GM18526 (cell line): Measurements from ENCODE around the gene RBMX.

ENCODE experiments used
- POLR2A ChIP-seq: IDR thresholded peaks from 3 replicates; pipeline ENCODE4 v1.6.1; 2011; ENCODE audit not compliant: insufficient read length; ENCODE audit errors: extremely low read depth

RBMX gene

DNA sequence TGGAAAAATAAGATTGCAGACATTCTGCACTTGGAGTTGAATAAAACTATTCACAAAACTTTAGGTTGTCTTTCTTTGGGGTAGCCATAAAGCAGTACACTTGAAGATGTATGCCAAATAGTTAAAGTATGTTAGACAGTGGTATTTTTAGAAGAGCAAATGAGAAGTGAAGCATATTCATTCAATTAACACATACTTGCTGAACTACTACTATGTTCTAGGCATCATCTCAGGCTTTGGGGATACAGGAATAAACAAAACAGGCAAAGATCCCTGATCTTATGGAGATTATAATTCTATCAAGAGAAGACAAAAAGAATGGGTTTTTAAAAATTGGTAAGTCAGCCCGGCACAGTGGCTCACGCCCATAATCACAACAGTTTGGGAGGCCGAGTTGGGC, 29.0 kb downstream of the RBMX start:
- no peak for TF ChIP-seq POLR2A

DNA sequence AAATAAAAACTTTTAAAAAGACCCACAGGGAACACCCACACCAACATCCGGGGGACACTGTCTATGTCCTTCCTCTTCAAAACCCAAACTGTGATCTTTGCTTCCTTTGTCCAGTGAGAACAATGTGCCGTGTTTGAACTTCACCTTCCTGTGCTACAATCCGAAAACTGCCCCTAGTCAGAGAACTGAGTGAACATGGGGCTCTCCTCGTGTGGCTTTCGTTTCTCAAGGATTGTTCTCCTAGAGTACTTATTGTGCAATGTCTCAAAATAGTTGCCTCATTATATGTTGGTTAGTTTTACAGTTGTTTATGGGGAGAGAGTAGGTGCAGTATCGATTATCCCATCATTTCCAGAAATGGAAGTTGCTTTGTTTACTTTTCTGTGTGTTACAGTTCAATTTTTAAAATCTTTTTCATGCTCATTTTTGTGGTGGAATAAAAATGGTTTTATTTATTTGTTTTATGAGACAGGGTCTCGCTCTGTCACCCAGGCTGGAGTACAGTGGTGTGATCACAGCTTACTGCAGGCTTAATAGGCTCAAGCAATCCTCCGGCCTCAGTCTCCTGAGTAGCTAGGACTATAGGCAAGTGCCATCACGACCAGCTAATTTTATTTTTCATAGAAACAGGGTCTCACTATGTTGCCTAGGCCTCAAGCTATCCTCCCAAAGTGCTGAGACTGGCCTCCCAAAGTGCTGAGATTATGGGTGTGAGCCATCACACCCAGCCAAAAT, 29.9 kb downstream of the RBMX start:
- TF ChIP-seq POLR2A = no peak

DNA sequence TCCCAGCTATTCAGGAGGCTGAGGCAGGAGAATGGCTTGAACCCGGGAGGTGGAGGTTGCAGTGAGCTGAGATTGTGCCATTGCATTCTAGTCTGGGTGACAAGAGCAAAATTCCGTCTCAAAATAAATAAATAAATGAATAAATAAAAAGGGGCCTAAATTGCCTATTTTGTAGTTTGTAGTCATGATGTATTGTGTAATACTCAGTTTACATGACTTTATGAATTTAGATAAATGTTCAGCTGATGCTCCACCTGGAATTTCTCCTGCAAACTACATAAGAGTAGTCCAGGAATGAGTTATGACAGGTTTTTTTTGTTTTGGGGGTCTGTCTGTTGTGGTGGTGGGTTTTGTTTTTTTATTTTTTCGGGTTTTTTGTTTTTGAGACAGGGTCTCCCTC, 31.1 kb downstream of the RBMX start:
- TF ChIP-seq POLR2A = no peak

DNA sequence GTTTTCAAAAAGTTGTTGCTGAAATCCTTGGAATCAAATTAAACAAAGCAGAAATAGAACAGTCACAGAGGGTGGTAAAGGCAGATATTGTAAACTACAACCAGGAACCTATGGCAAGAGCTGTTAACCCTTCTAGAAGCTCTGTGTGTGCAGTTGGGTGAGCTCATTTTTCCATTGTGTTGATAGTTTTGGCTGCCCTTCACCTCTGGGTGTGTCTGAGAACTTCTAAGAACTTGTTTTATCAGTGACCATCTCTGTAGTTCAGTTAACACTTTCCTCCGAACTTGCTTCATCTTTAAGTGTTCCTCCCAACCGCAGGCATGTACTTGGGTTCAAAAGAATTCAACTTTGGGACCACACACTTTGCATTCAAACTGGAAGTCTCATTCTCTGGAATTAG, 32.7 kb downstream of the RBMX start:
- no peak for TF ChIP-seq POLR2A

DNA sequence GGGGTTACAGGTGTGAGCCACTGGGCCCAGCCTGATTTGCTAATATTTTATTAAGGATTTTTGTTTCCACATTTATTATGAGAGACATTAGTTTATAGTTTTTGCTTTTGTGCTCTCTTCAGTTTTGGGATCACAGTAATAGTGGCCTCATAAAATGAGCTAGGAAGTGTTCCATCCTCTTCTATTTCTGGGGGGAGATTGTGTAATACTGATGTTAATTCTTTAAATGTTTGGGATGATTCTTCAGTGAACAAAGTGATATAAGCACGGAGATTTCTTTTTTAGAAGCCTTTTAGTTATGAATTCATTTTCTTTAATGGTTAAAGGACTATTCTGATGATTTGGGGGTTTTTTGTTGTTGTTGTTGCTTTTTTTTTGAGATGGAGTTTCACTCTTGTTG, 41.3 kb downstream of the RBMX start:
- no peak for TF ChIP-seq POLR2A

DNA sequence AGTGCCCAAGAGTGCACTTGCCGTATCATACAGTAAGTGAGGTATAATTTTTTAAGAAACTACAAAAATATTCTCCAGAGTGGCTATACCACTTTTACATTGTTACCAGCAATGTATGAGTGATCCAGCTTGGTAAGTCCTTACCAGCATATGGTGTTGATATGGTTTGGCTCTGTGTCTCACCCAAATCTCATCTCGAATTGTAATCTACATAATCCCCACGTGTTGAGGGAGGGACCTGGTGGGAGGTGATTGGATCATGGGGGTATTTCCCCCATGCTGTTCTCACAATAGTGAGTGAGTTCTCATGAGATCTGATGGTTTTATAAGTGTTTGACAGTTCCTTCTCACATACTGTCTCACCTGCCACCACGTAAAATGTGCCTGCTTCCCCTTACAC, 44.8 kb downstream of the RBMX start:
- no peak for TF ChIP-seq POLR2A

DNA sequence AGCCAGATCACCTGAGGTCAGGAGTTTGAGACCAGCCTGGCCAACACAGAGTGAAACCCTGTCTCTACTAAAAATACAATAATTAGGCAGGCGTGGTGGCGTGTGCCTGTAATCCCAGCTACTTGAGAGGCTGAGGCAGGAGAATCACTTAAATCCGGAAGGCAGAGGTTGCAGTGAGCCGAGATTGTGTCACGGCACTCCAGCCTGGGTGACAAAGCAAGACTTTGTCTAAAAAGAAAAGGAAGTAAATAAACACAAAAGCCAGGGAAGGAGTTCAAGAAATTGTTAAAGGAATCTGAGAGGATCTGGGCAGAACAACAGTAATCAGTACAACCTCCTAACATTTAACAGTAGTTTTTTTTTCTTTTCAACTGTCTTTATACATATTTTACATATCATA, 51.1 kb downstream of the RBMX start:
- TF ChIP-seq POLR2A = no peak

DNA sequence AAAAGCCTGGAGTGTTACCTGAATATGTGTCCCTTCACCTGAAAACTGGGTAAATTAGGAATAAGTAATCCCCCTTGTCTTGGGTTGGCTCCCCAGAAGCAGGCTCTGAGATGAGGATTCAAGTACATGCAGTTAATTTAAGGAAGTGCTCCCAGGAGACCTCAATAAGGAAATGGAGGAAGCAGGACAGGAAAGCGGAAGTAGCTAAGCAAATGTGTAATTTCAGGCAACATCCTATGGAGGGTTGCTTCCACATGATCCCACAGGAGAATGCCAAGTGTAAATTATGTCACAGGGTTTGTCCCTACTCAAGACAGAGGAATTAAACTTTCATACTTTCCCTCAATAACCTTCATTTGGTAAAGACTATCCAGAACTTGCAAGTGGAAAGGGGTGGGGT, 51.7 kb downstream of the RBMX start:
- no peak for TF ChIP-seq POLR2A

DNA sequence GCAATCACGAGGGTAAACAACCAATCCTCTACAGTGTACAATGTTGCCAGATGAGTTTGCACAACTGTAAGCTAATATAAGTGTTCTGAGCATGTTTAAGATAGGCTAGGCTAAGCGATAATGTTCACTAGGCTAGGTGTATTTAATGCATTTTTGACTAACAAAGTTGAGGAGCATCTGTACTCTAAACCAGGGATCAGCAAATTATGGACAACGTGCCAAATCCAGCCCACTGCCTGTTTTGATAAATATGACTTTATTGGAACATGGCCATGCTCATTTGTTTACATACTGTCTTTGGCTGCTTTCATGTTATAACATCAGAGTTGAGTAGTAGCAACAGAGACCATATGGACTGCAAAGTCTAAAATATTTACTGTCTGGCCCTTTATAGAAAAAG, 53.5 kb downstream of the RBMX start:
- TF ChIP-seq POLR2A = no peak

DNA sequence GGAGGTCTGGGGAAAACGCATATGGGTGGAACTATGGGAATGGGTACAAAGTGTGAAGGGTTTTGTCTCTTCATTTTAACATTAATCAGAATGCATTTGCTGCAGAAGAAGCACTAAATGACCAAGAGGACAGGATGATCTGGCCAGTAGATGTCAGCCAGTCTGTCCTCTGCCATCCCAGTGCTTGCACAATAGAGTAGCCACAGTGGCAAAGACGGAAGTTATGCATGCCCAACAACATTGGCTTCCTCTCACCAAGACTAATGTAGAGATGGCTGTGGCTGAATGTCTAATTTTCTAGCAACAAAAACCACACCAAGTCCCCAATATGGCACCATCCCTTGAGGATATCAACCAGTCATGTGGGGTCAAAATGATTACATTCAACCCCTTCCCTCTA, 54.8 kb downstream of the RBMX start:
- TF ChIP-seq POLR2A = no peak
